ENCODE data around the gene KANK4.
"Not testable (repeated sequence)": the region's sequence is repeated elsewhere in the genome, so short reads cannot be mapped to it uniquely, and the experiment has no call there.

KANK4 gene

DNA sequence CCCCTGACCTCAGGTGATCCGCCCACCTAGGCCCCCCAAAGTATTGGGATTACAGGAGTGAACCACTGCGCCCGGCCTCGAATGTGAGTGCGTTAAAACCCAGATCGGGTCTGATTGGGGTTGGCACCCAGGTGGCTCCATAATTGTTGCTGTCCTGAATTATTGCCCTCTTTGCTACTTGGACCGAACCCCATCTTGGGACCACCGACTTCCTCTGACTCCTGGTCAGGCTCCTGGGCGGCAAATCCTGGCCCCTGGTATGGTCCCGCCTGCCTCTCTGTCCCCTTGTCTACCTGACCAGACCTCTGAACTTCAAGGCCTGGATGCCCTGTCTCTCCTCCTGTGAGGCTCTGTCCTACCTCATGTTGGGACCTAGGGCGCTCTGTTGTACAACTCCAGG is 91.7 kb downstream of the KANK4 start:
- Histone ChIP-seq H3K36me3 (no peaks in the 10 kb centered on the region), H3K27ac (no peak overlapping the region), H3K9me3 (no peaks in the 10 kb centered on the region), H3K27me3 (peaks cover 0 to 2% of the 10 kb centered on the region in 2 donors), H3K4me1 (no peaks in the 10 kb centered on the region), H3K4me3 (no peak overlapping the region)
- intact Hi-C loops (cut with DNase I; ENCODE audit: low total_unique reads) = no loop called here
- TF ChIP-seq, protein P1, sequence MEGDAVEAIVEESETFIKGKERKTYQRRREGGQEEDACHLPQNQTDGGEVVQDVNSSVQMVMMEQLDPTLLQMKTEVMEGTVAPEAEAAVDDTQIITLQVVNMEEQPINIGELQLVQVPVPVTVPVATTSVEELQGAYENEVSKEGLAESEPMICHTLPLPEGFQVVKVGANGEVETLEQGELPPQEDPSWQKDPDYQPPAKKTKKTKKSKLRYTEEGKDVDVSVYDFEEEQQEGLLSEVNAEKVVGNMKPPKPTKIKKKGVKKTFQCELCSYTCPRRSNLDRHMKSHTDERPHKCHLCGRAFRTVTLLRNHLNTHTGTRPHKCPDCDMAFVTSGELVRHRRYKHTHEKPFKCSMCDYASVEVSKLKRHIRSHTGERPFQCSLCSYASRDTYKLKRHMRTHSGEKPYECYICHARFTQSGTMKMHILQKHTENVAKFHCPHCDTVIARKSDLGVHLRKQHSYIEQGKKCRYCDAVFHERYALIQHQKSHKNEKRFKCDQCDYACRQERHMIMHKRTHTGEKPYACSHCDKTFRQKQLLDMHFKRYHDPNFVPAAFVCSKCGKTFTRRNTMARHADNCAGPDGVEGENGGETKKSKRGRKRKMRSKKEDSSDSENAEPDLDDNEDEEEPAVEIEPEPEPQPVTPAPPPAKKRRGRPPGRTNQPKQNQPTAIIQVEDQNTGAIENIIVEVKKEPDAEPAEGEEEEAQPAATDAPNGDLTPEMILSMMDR (IDR thresholded peaks at IDR 0.05) = no peak
- DNase-seq = peak in 1 of 2 donors; percentile 39

DNA sequence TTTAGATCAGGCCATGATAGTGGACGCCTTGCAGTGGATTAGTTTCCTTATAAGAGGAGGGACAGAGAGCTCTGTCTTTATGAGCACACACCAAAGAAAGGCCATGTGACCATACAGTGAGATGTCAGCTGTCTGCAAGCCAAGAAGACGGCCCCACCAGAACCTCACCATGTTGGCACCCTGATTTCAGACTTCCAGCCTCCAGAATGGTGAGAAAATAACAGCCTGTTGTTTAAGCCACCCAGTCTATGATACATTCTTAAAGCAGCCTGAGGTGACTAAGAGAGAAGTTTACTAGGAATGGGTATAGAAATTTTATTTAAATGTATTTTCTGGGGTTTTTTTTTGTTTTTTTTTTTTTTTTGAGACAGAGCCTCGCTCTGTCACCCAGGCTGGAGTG is 95.1 kb downstream of the KANK4 start:
- H3K36me3 ChIP-seq = no peaks in the 10 kb centered on the region
- no peaks in the 10 kb centered on the region for H3K9me3 ChIP-seq
- H3K27me3 ChIP-seq = no peaks in the 10 kb centered on the region
- intact Hi-C loops (cut with DNase I; ENCODE audit: low total_unique reads) = no loop called here
- no peak overlapping the region for H3K4me3 ChIP-seq
- H3K27ac ChIP-seq = no peak overlapping the region
- H3K4me1 ChIP-seq = no peaks in the 10 kb centered on the region
- TF ChIP-seq, protein P1 (IDR thresholded peaks at IDR 0.05) = no peak
- no peak for DNase-seq

DNA sequence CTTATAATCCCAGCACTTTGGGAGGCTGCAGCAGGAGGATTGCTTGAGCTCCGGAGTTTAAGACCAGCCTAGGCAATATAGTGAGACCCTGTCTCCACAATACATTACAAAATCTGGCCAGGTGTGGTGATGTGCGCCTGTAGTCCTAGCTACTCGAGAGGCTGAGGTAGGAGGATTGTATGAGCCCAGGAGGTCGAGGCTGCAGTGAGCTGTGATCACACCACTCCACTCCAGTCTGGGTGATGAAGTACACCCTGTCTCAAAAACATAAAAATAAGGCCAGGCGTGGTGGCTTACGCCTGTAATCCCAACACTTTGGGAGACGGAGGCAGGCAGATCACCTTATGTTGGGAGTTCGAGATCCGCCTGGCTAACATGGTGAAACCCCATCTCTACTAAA is 96.9 kb downstream of the KANK4 start:
- DNase-seq = no peak
- Histone ChIP-seq H3K4me1 (no peaks in the 10 kb centered on the region), H3K9me3 (no peaks in the 10 kb centered on the region), H3K4me3 (no peak overlapping the region), H3K27me3 (no peaks in the 10 kb centered on the region), H3K27ac (no peak overlapping the region), H3K36me3 (no peaks in the 10 kb centered on the region)
- intact Hi-C loops (cut with DNase I; ENCODE audit: low total_unique reads) = no loop called here
- TF ChIP-seq, protein P1 (IDR thresholded peaks at IDR 0.05) = no peak

DNA sequence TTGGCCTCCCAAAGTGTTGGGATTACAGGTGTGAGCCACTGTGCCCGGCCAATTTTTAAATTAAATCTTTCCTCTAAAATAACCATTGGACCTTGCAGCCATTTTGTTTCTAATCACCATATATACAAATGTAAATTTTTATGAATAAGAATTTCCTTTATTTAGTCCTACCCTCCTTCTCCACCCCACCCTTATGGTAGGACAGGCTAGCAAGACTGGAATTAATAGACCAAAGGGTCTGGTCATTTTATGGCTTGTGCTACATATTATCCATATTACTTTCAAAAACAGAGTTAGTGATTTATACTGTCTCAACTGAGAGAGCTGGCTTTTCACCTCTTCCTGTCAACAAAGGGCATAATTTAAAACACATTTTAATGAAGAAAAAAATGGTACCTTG is 98.1 kb downstream of the KANK4 start:
- no peaks in the 10 kb centered on the region for H3K36me3 ChIP-seq
- H3K27ac ChIP-seq = no peak overlapping the region
- no peak for DNase-seq
- no peak overlapping the region for H3K4me3 ChIP-seq
- no peaks in the 10 kb centered on the region for H3K9me3 ChIP-seq
- intact Hi-C loops (cut with DNase I; ENCODE audit: low total_unique reads) = no loop called here
- no peaks in the 10 kb centered on the region for H3K27me3 ChIP-seq
- H3K4me1 ChIP-seq = no peaks in the 10 kb centered on the region
- TF ChIP-seq, protein P1 (IDR thresholded peaks at IDR 0.05) = no peak

DNA sequence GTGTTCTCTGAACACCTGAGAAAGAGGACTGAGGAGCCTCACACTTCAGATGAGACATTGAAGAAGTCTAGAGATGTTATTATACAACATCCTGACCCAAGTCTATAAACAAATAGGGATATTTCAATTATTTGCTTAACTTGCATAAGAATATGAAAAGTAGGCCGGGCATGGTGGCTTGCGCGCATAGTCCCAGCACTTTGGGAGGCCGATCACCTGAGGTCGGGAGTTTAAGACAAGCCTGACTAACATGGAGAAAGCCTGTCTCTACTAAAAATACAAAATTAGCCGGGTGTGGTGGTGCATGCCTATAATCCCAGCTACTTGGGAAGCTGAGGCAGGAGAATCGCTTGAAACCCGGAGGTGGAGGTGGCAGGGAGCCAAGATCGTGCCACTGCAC is 98.8 kb downstream of the KANK4 start:
- H3K4me1 ChIP-seq; DNase-seq; H3K27ac ChIP-seq; H3K36me3 ChIP-seq; H3K27me3 ChIP-seq; H3K4me3 ChIP-seq; H3K9me3 ChIP-seq; intact Hi-C loops (cut with DNase I; ENCODE audit: low total_unique reads): not testable (repeated sequence)

DNA sequence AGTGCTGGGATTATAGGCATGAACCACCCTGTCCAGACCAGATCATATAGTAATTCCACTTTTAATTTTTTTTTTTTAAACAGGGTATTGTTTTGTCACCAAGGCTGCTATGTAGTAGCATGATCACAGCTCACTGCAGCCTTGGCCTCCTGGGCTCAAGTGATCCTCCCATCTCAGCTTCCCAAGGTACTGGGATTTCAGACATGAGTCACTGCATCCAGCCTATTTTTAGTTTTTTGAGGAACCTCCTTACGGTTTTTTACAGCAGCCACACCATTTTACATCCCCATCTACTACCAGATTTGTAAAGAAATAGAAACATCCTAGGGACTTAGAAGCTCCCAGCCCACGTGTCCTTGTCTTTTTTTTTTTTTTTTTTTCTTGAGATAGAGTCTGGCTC is 100.6 kb downstream of the KANK4 start:
- no peak for DNase-seq
- H3K27me3 ChIP-seq = no peaks in the 10 kb centered on the region
- H3K27ac ChIP-seq = no peak overlapping the region
- TF ChIP-seq, protein P1 (IDR thresholded peaks at IDR 0.05) = no peak
- H3K9me3 ChIP-seq = no peaks in the 10 kb centered on the region
- intact Hi-C loops (cut with DNase I; ENCODE audit: low total_unique reads) = no loop called here
- H3K4me1 ChIP-seq = no peaks in the 10 kb centered on the region
- H3K4me3 ChIP-seq = no peak overlapping the region
- H3K36me3 ChIP-seq = no peaks in the 10 kb centered on the region
